Hematopoietic multipotent progenitor cell treated with erythropoietin and hydrocortisone succinate and interleukin-3 and kit ligand, for 17 days (in vitro differentiated cells): Measurements from ENCODE around the gene RIPOR3.
"Not testable (repeated sequence)": the region's sequence is repeated elsewhere in the genome, so short reads cannot be mapped to it uniquely, and the experiment has no call there.

Experiments used
- DNase-seq: peaks from one replicate; pipeline ENCODE4 v3.0.0-alpha.2; 2015; ENCODE audit warnings: low spot score

RIPOR3 gene

GRCh38 chr20:50574586-50574985 is 116.8 kb downstream of the RIPOR3 start:
- no peak for DNase-seq

DNA sequence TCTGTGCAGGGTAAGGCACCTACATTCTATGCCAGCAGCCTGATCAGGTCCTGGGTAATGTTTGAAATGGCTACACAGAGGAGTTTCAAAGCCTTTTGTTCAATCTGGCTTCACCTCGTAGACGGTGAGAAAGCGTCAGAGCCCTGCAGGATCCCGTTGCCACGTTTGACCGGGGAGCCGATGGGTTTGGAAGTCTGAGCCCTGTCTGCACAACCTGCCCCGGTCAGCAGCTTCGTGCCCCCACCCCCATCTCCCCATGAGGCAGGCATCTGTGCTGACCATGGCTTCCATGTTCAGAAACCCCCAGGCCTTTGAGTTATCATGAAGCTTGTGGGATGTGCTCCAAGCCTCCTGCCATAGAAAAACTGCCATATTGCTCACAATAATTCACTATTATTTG is 117.2 kb downstream of the RIPOR3 start:
- no peak for DNase-seq

DNA sequence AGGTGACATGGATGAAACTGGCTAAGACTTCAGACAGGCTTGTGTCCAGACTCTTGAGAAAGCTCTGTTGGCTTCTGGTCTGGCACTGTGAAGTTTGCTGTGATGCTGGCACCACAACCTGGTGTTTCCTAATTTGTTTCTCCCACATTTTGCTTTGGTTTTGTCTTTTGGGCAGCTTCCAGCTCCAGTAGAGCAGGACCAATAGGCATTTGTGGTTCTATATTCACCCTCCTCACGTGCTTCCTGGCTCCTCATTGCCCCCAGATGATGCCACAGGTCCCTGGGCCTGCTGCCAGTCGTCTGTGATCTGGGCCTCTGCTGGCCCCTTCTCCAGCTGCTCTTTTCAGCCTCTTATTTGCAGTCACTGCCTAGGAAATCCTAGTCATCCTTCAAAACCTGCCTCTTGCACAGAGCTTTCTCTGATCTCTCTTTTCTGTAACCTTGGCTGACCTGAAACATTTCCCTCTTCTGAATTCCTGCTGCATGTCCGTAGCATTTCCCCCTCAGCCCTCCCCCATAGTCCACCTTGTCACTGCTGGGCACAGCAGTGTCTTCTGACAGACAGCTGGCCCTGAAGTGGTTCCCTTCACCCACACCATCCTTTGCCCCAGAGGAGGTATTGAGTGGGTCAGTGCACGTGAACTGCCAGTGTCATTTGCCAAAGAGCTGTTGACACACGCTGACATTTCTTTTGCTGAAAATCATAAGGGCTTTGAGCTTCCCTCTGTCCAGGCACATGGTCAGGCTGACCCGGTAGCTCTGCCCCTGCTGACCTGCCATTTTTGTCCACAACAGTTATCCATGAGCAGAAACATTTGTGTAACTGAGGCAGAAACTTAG is 118.2 kb downstream of the RIPOR3 start:
- no peak for DNase-seq

DNA sequence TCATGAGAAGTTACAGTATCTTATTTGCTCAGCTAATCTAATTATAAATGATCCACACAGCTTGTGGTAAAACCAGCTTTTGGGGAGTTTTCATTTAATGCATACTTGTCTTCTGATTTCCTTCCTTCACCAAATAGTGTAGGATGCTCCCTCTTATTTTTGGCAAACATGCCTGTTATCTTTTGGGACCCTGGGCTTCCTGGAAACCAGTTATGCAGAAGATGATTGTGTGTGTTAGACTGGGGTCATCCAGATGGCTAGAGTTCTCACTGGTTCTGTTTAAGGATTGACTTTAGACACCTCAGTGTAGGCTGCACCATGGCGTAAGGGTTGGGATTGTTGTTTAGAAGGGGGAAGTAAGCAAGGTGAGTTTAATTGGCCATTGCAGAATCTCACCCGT is 119.9 kb downstream of the RIPOR3 start:
- DNase-seq = no peak

GRCh38 chr20:50569864-50570836 is 121.2 kb downstream of the RIPOR3 start:
- peak; percentile 18 for DNase-seq

GRCh38 chr20:50569487-50569863 is 121.9 kb downstream of the RIPOR3 start:
- not testable (repeated sequence) for DNase-seq

DNA sequence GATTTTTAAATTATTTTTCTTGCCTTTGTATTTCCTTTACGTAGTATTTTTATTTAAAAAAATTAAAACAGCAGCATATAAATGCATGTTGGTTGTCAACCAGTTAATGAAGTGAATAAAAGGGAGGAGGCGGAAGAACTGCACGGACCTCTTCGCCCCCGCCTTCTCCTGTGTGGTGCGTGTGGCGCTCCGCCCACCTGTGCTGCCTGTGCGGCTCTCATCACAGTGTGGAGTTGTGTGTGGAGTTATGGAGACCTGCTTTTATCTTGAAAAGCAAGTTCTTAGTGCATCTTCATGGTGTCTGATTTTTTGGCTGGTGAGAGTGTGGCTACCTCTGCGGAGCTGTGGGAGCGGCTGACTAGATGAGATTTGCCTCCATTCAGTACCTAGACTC is 122.8 kb downstream of the RIPOR3 start:
- no peak for DNase-seq

DNA sequence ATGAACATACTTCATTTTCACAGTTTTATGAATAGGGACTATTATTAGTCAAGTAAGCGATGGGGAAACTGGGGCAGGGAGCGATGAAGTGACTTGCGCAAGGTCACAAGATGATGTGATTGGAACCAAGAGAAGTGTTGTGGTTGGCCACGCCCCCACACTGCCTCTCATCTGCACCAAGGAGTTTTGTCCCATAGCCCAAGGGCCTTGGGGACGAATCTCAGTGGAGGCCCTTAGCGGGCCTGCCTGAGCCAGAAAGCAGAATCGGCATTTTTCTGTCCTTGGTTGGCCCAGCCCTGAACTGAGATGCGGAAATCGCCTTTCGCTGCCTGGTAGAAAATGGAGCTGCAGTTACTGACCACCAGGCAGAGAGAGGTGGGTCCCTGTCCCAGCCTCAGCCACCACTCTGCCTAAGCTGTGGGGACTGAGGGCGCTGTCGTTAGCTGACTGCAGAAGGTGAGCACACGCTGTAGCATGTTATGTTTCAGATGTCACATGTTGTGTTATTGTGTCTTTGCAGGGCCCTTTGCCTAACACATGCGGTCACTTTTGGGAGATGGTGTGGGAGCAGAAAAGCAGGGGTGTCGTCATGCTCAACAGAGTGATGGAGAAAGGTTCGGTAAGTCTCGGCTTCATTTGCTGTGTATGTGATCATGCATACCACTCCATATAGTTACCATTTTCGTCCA is 123.3 kb downstream of the RIPOR3 start:
- DNase-seq = no peak

GRCh38 chr20:50565871-50566270 is 125.5 kb downstream of the RIPOR3 start:
- DNase-seq = no peak

- DNase-seq = no peak
Measured at GRCh38 chr20:50565383-50565782, 126.0 kb downstream of the RIPOR3 start.

- DNase-seq = no peak
Measured at GRCh38 chr20:50563133-50563944, 128.0 kb downstream of the RIPOR3 start.

- DNase-seq = no peak
Measured at GRCh38 chr20:50562262-50562701, 129.1 kb downstream of the RIPOR3 start.

GRCh38 chr20:50561379-50562078 is 129.8 kb downstream of the RIPOR3 start:
- no peak for DNase-seq

- no peak for DNase-seq
Measured at GRCh38 chr20:50560867-50561266, 130.5 kb downstream of the RIPOR3 start.

DNA sequence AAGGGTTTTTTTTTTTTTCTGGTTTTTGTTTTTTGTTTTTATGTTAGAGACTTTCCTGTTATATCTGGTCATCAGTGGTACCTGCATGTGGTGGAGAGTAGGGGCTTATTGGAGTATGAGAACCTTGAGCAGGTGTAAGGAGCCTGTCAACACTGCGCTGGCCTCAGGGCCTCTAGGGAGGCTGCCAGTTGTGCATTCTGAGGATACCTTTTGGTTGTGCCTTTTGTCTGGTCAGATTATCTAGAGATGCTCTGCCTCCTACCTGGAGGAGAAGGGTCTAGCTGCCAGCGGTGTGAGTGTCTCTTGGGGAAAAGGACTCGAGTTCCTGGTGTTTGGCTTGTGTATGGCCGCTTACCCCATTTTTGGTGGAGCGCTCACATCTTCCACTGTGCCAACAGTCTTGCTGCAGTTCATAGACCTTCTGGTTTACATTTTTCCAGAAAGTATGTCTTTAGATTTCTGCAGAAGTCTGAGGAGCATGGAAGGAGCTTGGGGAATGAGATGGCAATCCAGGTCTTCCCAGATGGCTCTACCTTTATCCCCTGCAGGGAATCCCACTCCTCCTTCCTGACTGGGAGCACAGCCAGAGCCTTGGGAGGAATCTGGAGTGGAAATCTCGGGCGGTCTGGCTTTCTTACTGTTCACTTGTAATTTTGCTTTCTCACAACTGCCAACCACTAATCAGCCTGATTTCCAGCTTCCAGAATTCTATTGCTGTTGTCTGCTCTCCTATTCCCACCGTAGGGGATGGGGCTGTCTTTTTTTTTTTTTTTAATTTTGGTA is 131.3 kb downstream of the RIPOR3 start:
- DNase-seq = no peak

DNA sequence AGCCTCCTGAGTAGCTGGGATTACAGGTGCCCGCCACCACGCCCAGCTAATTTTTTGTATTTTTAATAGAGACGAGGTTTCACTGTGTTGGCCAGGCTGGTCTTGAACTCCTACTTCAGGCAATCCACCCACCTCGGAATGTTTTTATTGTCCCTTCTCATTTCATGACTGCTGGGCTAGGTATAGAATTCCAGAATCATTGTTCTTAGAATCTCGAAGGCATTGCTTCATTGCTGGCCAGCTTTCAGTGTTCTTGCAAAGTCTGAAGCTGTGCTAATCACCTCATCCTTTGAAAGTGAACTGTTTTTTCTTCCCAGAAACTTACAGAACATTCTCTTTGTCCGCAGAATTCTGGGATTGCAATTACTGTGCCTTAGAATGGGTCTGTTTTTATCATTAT is 132.2 kb downstream of the RIPOR3 start:
- no peak for DNase-seq

DNA sequence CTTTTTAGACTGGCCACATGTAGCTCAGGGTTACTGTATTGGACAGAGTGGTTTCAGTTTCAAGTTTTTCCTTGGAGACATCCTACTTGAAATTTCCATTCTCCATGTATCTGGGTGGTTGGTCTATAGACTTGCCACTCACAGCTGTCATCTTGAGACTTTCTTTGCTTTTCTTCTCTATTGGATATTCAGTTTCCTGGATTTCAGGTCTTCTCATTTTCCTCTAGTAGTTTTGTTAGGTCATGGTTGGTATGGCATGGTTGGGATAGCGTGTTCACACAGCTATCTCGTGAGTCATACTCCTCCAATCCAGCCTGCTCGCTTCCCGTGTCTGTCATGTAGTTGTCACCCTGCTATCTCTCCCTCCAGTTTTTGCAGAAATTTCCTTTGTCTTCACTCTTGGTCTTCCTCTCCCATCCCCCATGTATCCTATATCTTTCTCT is 132.8 kb downstream of the RIPOR3 start:
- DNase-seq = no peak

DNA sequence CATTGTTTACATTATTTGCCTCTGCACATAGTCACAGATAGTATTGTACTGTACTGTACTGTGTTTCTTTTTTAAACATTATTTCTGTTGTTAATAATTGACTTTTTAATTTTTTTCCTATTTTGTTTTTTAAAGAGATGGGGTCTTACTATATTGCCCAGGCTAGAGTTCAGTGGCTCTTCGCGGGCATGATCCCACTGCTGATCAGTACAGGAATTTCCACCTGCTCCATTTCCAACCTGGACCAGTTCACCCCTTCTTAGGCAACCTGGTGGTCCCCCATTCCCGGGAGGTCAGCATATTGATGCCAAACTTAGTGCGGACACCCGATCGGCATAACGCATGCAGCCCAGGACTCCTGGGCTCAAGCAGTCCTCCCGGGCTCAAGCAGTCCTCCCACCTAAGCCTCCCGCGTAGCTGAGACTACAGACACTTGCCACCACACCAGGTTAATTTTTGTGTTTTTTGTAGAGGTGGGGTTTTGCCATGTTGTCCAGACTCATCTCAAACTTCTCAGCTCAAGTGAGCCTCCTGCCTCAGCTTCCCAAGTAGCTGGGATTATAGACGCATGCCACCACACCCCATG is 133.7 kb downstream of the RIPOR3 start:
- no peak for DNase-seq

DNA sequence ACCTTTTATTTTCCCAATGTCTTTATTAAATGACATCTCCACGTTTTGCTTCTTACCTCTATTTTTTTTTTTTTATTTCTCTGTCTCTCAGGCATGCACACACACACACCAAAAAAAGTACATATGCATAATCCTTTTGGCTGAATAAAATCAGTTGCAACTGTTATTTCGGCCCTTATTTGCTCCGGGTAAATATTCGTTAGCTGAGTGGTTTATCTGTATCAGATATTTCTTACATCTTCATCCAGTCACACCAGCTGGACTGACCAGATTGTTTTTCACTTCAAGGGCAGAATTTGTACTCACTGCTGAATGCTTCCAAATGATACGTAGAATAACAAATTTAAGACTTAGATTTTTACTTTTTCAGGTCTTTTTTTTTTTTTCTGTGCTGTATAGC is 135.7 kb downstream of the RIPOR3 start:
- no peak for DNase-seq
